CD4-positive, alpha-beta T cell treated with Interleukin-10 for 1 hour (primary cell): ENCODE results near the gene PGS1.
A peak's percentile ranks its signal among the peaks of the same experiment; 100 is the strongest.

Experiments used
- DNase-seq: peaks from one replicate; pipeline ENCODE4 v3.0.0-alpha.2; 2020

The PGS1 gene

GRCh38 chr17:78428836-78429617, 50.6 kb downstream of the PGS1 start:
- no peak for DNase-seq

DNA sequence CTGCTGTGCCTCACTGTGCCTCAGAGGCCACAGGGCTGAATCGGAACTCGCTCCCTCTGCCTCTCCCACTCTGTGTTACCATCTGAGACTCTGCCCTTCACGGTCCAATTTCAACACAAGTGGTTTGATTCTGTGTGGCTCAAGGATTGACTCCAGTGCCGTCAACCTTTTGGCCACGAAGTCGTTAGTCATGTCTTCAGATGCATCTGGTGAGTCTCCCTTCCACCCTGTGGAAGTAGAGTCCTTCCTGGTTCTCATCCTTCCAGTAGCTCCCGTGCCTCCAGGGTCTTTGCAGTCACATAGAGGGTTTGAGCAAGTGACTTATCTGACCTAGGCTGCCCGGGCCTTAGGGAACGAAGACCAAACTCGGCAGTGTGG, 51.2 kb downstream of the PGS1 start:
- DNase-seq = no peak

- DNase-seq = no peak
These were observed 52.6 kb downstream of the PGS1 start for GRCh38 chr17:78430892-78431691.

- no peak for DNase-seq
These were observed 53.2 kb downstream of the PGS1 start for GRCh38 chr17:78431692-78431958.

GRCh38 chr17:78432226-78433012, 54.0 kb downstream of the PGS1 start:
- DNase-seq = no peak

- no peak for DNase-seq
These were observed 54.7 kb downstream of the PGS1 start for GRCh38 chr17:78433013-78433727.

DNA sequence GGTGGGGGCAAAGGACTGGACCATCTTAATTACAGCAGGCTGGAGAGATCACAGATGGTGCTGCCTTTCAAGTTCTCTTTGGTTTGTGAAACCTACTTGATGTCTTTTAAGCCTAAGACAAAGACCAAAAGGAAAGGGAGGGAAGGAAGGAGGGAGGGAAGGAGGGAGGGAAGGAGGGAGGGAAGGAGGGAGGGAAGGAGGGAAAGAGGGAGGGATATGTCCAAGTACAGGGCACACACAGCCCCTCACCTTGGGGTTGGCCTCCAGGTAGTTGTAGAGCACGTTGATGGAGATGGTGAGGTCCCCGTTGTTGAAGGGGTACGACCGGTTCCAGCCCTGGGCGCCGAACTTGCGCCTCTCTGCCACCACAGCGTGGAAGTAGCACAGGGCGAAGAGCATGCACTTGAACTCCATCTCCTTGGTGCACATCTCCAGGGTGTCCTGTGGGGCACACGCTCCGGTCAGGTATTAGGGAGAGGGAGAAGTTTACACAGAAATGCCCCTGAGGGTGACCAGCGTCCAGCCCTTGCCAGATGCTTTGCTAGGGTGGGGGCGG, 55.4 kb downstream of the PGS1 start:
- DNase-seq = no peak

DNA sequence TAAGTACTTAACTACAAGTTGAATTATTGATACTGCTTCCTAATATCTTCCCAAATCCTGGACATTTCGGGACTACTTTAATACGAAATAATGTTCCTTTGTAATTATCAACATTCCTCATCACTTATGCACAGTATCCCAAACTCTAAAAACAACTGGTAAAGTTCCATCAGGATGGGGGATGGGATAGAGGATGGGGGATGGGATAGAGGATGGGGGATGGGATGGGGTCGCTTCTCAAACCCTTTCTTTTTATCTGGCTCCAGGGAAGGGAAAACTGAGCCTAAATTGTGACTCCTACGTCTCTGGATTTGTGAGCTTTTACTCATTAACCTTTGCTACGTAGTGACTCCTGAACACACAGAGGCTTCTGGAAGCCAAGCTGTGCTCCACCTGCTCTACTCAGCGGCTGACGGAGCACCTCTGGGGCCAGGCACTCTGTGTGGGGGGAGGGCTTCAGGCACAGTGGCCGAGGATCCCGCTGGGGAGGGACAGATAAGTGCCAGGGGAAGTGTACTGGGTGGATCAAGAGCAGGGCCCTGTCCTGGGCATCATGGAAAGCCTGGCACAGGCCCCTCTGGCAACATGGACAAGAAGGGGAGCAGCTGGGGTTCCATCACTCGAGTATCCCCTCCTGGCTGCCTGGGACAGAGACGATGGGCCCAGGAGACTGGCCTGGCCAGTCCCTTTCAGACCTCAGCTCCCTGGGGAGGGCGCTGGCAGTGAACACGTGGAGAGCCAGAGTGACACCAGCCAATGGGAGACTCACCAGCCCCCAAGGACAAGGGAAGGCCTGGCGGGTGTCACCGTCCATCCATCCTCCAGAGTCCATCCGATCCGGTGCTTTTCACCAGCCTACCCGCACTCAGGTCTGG, 56.2 kb downstream of the PGS1 start:
- DNase-seq = no peak

DNA sequence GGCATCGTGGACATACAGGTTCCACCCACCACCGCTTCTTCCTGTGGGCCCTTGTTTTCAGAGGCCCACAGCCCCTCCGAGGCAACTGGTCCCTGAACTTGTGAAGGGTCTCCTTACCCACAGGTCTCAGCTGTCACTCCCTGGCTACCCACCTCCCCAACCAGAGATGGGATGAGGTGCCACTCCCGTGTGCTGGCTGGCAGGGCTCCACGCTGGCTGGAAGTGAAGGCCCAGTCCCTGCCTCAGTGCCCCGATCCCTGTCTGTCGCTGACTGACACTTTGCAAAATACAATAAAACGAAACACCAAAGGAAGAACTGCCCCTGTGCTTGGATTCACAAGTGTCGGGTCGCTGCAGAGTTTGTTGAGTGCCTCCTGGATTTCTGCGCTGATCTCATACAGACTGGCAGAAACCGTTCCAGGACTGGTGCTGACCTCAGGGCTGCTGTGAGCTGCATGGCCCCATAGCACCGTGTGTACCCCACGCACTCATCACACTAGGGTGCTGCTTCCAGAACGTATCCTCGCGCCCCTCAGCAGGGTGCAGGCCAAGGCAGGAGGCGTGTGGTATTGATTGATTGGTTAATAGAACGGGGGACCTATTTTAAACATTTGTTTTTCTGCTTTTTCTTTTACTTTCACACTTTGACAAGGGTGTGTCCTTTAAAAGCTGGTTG, 57.0 kb downstream of the PGS1 start:
- no peak for DNase-seq

- no peak for DNase-seq
These were observed 59.2 kb downstream of the PGS1 start for GRCh38 chr17:78437508-78438169.

DNA sequence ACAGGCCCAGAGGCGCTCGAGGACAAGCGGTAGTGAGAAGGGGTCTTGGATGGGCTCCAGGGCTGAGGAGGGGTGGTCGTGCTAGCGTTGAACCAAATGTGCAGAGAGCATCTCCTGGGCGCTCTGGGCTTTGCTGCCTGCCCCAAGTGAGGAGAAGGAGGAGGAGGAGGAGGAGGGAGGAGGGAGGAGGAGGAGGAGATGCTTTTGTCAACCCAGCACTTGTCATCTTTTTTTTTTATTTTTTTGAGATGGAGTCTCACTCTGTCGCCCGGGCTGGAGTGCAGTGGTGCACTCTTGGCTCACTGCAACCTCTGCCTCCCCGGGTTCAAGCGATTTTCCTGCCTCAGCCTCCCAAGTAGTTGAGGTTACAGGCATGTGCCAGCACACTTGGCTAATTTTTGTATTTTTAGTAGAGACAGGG, 59.8 kb downstream of the PGS1 start:
- no peak for DNase-seq

GRCh38 chr17:78438694-78439325, 60.4 kb downstream of the PGS1 start:
- DNase-seq = no peak

GRCh38 chr17:78441271-78441971, 63.0 kb downstream of the PGS1 start:
- DNase-seq = no peak

GRCh38 chr17:78442648-78443218, 64.3 kb downstream of the PGS1 start:
- DNase-seq = peak; percentile 8

GRCh38 chr17:78444392-78444791, 65.9 kb downstream of the PGS1 start:
- no peak for DNase-seq

- no peak for DNase-seq
These were observed 68.4 kb downstream of the PGS1 start for GRCh38 chr17:78446833-78447232.

- DNase-seq = no peak
These were observed 70.0 kb downstream of the PGS1 start for GRCh38 chr17:78448356-78448993.

GRCh38 chr17:78449983-78450595, 71.6 kb downstream of the PGS1 start:
- DNase-seq = no peak
